GM23338 (cell line): ENCODE results near the gene RFNG. TPM values are rescaled to one million over a fixed set of nuclear protein-coding genes. Genes with fewer than 3 reads are reported as not detected.

ENCODE experiments used
- CREB1 ChIP-seq: fragments of 250-450 bp; sonication (Bioruptor Pico); IDR thresholded peaks from 2 replicates; pipeline ENCODE4 v1.5.0; 2020; ENCODE audit warnings: low read depth, mild to moderate bottlenecking, moderate library complexity
- EZH2 ChIP-seq: fragments of 200-600 bp; sonication (generic); IDR thresholded peaks from one replicate; pipeline ENCODE4 v1.8.0; 2017; ENCODE audit warnings: antibody characterized with exemption, mild to moderate bottlenecking, low read depth; ENCODE audit not compliant: unreplicated experiment
- EZH2phosphoT487 ChIP-seq: fragments of 200-600 bp; sonication (generic); IDR thresholded peaks from one replicate; pipeline ENCODE4 v1.8.1; 2018; ENCODE audit warnings: antibody characterized with exemption; ENCODE audit not compliant: unreplicated experiment
- JUNB ChIP-seq: IDR thresholded peaks from one replicate; pipeline ENCODE4 v1.6.1; 2016; ENCODE audit warnings: antibody characterized with exemption; ENCODE audit not compliant: unreplicated experiment
- NANOG ChIP-seq: IDR thresholded peaks from 2 replicates; pipeline ENCODE4 v1.6.1; 2016; ENCODE audit warnings: antibody characterized with exemption, borderline replicate concordance
- POLR2AphosphoS5 ChIP-seq: IDR thresholded peaks from 2 replicates; pipeline ENCODE4 v1.6.1; 2016; ENCODE audit warnings: antibody characterized with exemption, low read depth
- STAT1 ChIP-seq: IDR thresholded peaks from one replicate; pipeline ENCODE4 v1.6.1; 2016; ENCODE audit warnings: antibody characterized with exemption; ENCODE audit not compliant: unreplicated experiment
- ZNF114 ChIP-seq: fragments of 250-450 bp; sonication (Bioruptor Pico); IDR thresholded peaks from 2 replicates; pipeline ENCODE4 v1.5.0; 2020; ENCODE audit warnings: mild to moderate bottlenecking, moderate library complexity
- ZNF331 ChIP-seq: fragments of 250-450 bp; sonication (Bioruptor Pico); IDR thresholded peaks from 2 replicates; pipeline ENCODE4 v1.5.0; 2020; ENCODE audit warnings: low read depth, mild to moderate bottlenecking, moderate library complexity
- polyA plus RNA-seq: library from polyadenylated mRNA; unstranded; fragments of >200 nt; fragmentation: Nextera tagmentation; extraction: Ambion mirVana; gene quantifications from 2 replicates; pipeline ENCODE4 v1.2.1, GENCODE V29; 2016
- total RNA-seq: library from RNA; depleted of rRNA; stranded (reverse); fragments of >200 nt; shearing (Covaris generic); gene quantifications from 2 replicates; pipeline ENCODE4 v1.2.3, GENCODE V29; 2014
- TF ChIP-seq, protein P1 (sequence below): fragments of 250-450 bp; sonication (Bioruptor Pico); IDR thresholded peaks from 2 replicates; pipeline ENCODE4 v1.5.0; 2020; ENCODE audit warnings: mild to moderate bottlenecking, moderate library complexity

RFNG gene
- total and polyA plus RNA-seq, 2 experiments from 2014 or later, result 18.0 to 44.7 TPM

DNA sequence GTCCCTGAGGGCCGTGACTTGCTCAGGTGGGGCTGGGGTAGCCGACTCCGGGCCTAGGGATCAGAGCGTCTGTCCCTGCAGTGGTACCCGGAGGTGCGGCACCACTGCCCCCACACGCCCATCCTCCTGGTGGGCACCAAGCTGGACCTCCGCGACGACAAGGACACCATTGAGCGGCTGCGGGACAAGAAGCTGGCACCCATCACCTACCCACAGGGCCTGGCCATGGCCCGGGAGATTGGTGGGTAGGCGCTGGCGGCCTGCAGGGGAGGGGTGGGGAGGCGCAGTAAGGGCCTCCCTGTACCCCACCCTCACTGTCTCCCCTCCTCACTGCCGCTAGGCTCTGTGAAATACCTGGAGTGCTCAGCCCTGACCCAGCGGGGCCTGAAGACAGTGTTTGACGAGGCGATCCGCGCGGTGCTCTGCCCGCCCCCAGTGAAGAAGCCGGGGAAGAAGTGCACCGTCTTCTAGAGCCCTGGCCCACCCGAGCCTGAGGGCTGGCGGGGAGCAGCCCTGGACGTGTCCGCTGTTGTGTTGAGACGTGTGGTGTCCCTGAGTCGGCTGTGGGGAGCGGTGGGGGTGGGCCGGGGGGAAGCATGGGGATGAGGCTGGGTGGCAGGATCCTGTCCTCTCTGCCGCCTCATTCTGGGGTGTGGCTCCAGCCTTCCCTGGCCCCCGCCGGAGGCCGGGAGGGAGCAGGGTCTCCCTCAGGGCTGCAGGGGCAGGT is 18.1 kb downstream of the RFNG start (continued):
- TF ChIP-seq, protein P1, sequence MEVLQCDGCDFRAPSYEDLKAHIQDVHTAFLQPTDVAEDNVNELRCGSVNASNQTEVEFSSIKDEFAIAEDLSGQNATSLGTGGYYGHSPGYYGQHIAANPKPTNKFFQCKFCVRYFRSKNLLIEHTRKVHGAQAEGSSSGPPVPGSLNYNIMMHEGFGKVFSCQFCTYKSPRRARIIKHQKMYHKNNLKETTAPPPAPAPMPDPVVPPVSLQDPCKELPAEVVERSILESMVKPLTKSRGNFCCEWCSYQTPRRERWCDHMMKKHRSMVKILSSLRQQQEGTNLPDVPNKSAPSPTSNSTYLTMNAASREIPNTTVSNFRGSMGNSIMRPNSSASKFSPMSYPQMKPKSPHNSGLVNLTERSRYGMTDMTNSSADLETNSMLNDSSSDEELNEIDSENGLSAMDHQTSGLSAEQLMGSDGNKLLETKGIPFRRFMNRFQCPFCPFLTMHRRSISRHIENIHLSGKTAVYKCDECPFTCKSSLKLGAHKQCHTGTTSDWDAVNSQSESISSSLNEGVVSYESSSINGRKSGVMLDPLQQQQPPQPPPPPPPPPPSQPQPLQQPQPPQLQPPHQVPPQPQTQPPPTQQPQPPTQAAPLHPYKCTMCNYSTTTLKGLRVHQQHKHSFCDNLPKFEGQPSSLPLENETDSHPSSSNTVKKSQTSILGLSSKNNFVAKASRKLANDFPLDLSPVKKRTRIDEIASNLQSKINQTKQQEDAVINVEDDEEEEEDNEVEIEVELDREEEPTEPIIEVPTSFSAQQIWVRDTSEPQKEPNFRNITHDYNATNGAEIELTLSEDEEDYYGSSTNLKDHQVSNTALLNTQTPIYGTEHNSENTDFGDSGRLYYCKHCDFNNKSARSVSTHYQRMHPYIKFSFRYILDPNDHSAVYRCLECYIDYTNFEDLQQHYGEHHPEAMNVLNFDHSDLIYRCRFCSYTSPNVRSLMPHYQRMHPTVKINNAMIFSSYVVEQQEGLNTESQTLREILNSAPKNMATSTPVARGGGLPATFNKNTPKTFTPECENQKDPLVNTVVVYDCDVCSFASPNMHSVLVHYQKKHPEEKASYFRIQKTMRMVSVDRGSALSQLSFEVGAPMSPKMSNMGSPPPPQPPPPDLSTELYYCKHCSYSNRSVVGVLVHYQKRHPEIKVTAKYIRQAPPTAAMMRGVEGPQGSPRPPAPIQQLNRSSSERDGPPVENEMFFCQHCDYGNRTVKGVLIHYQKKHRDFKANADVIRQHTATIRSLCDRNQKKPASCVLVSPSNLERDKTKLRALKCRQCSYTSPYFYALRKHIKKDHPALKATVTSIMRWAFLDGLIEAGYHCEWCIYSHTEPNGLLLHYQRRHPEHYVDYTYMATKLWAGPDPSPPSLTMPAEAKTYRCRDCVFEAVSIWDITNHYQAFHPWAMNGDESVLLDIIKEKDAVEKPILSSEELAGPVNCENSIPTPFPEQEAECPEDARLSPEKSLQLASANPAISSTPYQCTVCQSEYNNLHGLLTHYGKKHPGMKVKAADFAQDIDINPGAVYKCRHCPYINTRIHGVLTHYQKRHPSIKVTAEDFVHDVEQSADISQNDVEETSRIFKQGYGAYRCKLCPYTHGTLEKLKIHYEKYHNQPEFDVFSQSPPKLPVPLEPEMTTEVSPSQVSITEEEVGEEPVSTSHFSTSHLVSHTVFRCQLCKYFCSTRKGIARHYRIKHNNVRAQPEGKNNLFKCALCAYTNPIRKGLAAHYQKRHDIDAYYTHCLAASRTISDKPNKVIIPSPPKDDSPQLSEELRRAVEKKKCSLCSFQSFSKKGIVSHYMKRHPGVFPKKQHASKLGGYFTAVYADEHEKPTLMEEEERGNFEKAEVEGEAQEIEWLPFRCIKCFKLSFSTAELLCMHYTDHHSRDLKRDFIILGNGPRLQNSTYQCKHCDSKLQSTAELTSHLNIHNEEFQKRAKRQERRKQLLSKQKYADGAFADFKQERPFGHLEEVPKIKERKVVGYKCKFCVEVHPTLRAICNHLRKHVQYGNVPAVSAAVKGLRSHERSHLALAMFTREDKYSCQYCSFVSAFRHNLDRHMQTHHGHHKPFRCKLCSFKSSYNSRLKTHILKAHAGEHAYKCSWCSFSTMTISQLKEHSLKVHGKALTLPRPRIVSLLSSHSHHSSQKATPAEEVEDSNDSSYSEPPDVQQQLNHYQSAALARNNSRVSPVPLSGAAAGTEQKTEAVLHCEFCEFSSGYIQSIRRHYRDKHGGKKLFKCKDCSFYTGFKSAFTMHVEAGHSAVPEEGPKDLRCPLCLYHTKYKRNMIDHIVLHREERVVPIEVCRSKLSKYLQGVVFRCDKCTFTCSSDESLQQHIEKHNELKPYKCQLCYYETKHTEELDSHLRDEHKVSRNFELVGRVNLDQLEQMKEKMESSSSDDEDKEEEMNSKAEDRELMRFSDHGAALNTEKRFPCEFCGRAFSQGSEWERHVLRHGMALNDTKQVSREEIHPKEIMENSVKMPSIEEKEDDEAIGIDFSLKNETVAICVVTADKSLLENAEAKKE (CRISPR knock-in tag), result no peak
- TF ChIP-seq STAT1 (no peak), JUNB (no peak), NANOG (no peak), POLR2AphosphoS5 (no peak), CREB1 (CRISPR knock-in tag) (no peak), EZH2 (no peak), ZNF331 (CRISPR knock-in tag) (no peak), ZNF114 (CRISPR knock-in tag) (no peak), EZH2phosphoT487 (no peak)
